SU-DHL-6 (cell line): ENCODE results near the gene PAIP1.

Experiments used
- H2AFZ ChIP-seq: fragments of 200-600 bp; sonication (generic); 2 replicates; pipeline ENCODE4 v1.6.1; 2014; ENCODE audit warnings: low read depth, mild to moderate bottlenecking, moderate library complexity, mixed read lengths, antibody characterized with exemption, low read length; ENCODE audit not compliant: severe bottlenecking
- H3F3A ChIP-seq: fragments of 200-600 bp; shearing (Covaris generic); 2 replicates; pipeline ENCODE4 v1.6.0; 2016; ENCODE audit warnings: antibody characterized with exemption, mild to moderate bottlenecking; ENCODE audit not compliant: insufficient read depth
- H3K27ac ChIP-seq: fragments of 200-600 bp; sonication (generic); 2 replicates; pipeline ENCODE4 v1.5.1; 2016; ENCODE audit warnings: low read depth, mild to moderate bottlenecking, low read length, moderate library complexity, mixed read lengths
- H3K27me3 ChIP-seq: fragments of 200-600 bp; sonication (generic), shearing (Covaris generic); 2 replicates; pipeline ENCODE4 v1.6.0; 2014; ENCODE audit warnings: mild to moderate bottlenecking, low read length
- H3K36me3 ChIP-seq: fragments of 200-600 bp; sonication (generic); 2 replicates; pipeline ENCODE4 v1.6.1; 2014; ENCODE audit warnings: mild to moderate bottlenecking, low read length, mixed read lengths
- H3K4me2 ChIP-seq: fragments of 300-600, 200-600 bp; shearing (Covaris generic), sonication (generic); 2 replicates; pipeline ENCODE4 v1.6.0; 2014; ENCODE audit warnings: low read length, low read depth, mild to moderate bottlenecking; ENCODE audit not compliant: poor library complexity, severe bottlenecking
- H3K4me3 ChIP-seq: fragments of 200-600 bp; sonication (generic); 2 replicates; pipeline ENCODE4 v1.5.1; 2014; ENCODE audit warnings: antibody characterized with exemption, low read length, mild to moderate bottlenecking, mixed read lengths; ENCODE audit not compliant: insufficient read depth, poor library complexity, severe bottlenecking
- H3K79me2 ChIP-seq: fragments of 200-600 bp; sonication (generic); 2 replicates; pipeline ENCODE4 v1.6.1; 2014; ENCODE audit warnings: mild to moderate bottlenecking, low read length, moderate library complexity; ENCODE audit not compliant: insufficient read depth
- H3K9ac ChIP-seq: fragments of 200-600 bp; sonication (generic); 2 replicates; pipeline ENCODE4 v1.7.0; 2014; ENCODE audit warnings: mild to moderate bottlenecking, low read length
- H3K9me2 ChIP-seq: fragments of 200-600 bp; sonication (generic); replicated peaks from 2 replicates; pipeline ENCODE4 v1.6.1; 2014; ENCODE audit warnings: low read length; ENCODE audit not compliant: insufficient read depth
- H3K9me3 ChIP-seq: fragments of 200-600 bp; sonication (generic); 2 replicates; pipeline ENCODE4 v1.6.1; 2014; ENCODE audit warnings: low read length, mixed read lengths; ENCODE audit not compliant: insufficient read depth
- H4K20me1 ChIP-seq: fragments of 200-600 bp; sonication (generic); 2 replicates; pipeline ENCODE4 v1.6.1; 2014; ENCODE audit warnings: low read depth, mild to moderate bottlenecking, antibody characterized with exemption, low read length, moderate library complexity, mixed read lengths
- CTCF ChIP-seq: fragments of 200-600 bp; sonication (generic); IDR thresholded peaks from one replicate; pipeline ENCODE4 v1.5.1; 2017; ENCODE audit warnings: antibody characterized with exemption, mild to moderate bottlenecking, low read length, moderate library complexity; ENCODE audit not compliant: insufficient read depth, poor library complexity, severe bottlenecking
- EZH2phosphoT487 ChIP-seq: fragments of 200-600 bp; sonication (generic), shearing (Covaris generic); conservative IDR thresholded peaks from 2 replicates; pipeline ENCODE4 v1.6.1; 2018; ENCODE audit warnings: mild to moderate bottlenecking, antibody characterized with exemption, low read length, moderate library complexity, mixed read lengths

Gene PAIP1

DNA sequence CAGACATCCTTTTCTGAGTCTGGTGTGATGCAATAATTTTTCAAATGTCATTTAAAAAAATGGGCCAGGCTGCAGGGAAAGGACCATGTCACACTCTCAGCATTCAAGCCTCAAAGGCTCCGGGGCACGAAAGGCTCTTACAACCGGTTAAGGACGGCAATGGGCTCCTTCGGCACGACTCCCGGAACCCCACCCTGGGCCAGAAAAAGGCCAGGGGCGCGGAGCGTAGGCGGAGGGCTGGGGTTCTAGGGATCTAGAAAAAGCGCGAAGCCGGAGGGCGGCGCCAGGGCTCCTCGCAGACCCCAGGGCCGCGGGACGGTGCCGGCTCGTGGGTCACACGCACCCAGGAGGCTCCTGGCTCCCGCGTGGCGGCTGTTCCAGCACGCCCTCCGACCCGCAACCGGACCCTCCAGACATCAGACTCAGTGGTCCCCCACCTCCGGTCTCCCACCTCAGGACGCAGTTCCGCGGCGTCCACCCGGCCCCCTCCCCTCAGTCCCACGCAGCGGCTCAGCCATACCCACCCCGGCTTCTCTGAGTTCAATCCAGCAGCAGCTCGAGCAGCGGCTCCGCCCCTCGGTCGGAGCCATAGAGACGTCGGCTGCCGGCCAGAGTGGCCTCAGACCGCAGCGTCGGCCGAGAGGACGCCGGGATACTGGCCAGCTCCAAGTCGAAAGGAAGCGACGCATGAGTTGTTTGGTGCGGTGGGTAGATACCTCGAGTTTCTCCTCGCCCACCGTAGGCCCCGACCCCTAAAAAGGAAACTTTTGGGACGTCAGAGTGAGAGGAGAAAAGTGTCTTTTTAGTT is 73.4 kb downstream of the PAIP1 start, which contains the start of gene TMEM267:
Gene TMEM267 (minus strand): TSS at position 568 of the 808 bp plus-strand sequence. CDS start 29,896 bp downstream, outside the sequence.
- Histone ChIP-seq H3K4me3 (peak within 1 kb of the TSS; percentile 77), H3K4me2 (peak within 1 kb of the TSS; percentile 93), H3K9ac (peak within 1 kb of the TSS; percentile 80), H3K79me2 (peaks cover 32% of the 10 kb centered on the region), H3K27ac (peak within 1 kb of the TSS; percentile 90), H3K9me3 (no peaks in the 10 kb centered on the region), H3K9me2 (no peaks in the 10 kb centered on the region), H3K36me3 (peaks cover 4% of the 10 kb centered on the region; the same call in 1 of the 2 replicates), H4K20me1 (no peaks in the 10 kb centered on the region), H3K27me3 (no peaks in the 10 kb centered on the region), H2AFZ (peak within 1 kb of the TSS; percentile 66), H3F3A (peaks cover 29% of the 10 kb centered on the region)
- TF ChIP-seq CTCF (no peak), EZH2phosphoT487 (no peak)

DNA sequence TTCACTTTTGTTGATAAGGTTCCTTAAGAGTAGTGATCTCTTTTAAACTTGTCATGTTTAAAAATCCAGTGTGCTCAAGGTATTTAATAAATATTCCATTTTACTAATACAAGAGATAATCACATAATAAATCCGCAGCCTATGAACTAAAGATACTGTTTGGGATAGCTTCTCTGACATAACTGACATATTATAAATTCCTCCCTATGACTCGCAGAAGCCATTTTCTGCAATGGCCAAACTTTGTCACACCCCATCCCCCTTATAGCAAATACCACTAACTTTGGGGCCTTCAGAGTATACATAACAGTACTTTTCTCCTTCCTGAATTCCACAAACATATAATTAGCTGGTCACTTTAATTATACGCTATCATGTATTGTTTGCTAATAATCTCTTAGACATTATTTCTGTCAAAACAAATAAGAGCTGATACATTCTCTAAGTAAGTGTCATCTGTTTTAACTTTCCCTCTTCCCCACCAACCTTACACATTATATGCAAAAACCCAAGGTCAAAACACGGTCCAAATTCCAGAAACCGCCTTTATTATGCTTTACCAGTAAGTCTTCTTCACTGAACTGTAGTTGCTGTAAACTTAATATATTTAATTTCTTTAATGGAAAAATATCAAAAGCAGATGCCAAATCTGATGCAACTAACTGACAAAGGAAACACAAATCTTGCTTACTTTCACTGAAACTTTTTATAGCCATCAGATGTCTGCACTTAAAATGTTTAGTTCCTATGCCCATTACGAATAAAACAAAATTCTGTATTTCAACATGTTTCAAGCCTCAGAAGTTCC is 74.2 kb downstream of the PAIP1 start:
- H3K9ac ChIP-seq: peak overlapping the region; percentile 80
- H2AFZ ChIP-seq: peak overlapping the region; percentile 66
- no peaks in the 10 kb centered on the region for H4K20me1 ChIP-seq
- peaks cover 29% of the 10 kb centered on the region for H3F3A ChIP-seq
- H3K4me2 ChIP-seq: peak overlapping the region; percentile 93
- TF ChIP-seq EZH2phosphoT487 (no peak), CTCF (no peak)
- H3K9me2 ChIP-seq: no peaks in the 10 kb centered on the region
- H3K36me3 ChIP-seq: peaks cover 2% of the 10 kb centered on the region; the same call in 1 of the 2 replicates
- peak overlapping the region; percentile 90 for H3K27ac ChIP-seq
- H3K9me3 ChIP-seq: no peaks in the 10 kb centered on the region
- H3K27me3 ChIP-seq: no peaks in the 10 kb centered on the region
- H3K79me2 ChIP-seq: peaks cover 32% of the 10 kb centered on the region
- H3K4me3 ChIP-seq: peak overlapping the region; percentile 77
